Spleen (tissue), 11 donors: ENCODE data around the gene CBLN3. TPM values are rescaled to one million over a fixed set of nuclear protein-coding genes. Genes with fewer than 3 reads are reported as not detected.

Experiments used
- DNase-seq: peaks from one replicate; pipeline ENCODE4 v3.0.0-alpha.2; 2020
- H3K27ac ChIP-seq, 8 donors: fragments of 200-600 bp; sonication (generic) in 7 of 8; 1 replicate in 4 of 8; 2 replicates in 4 of 8; pipeline versions ENCODE4 v1.5.0 to v1.8.0; 2016 to 2021; ENCODE audit warnings: inconsistent platforms in 4 of 8, mild to moderate bottlenecking in 4 of 8, moderate library complexity in 1 of 8
- H3K27me3 ChIP-seq, 7 donors: fragments of 200-600 bp; sonication (generic) in 6 of 7; replicated peaks in 1 of 7; 1 replicate in 4 of 7; 2 replicates in 3 of 7; pipeline versions ENCODE4 v1.5.0 to v1.8.0; 2016 to 2021; ENCODE audit warnings: inconsistent platforms in 3 of 7, mild to moderate bottlenecking in 1 of 7
- H3K36me3 ChIP-seq, 6 donors: fragments of 200-600 bp; sonication (generic) in 5 of 6; 1 replicate in 4 of 6; 2 replicates in 2 of 6; pipeline versions ENCODE4 v1.5.0 to v1.8.0; 2016 to 2021; ENCODE audit warnings: inconsistent platforms in 2 of 6
- H3K4me1 ChIP-seq, 6 donors: fragments of 200-600 bp; sonication (generic) in 5 of 6; 1 replicate in 3 of 6; 2 replicates in 3 of 6; pipeline versions ENCODE4 v1.5.0 to v1.8.0; 2016 to 2021; ENCODE audit warnings: inconsistent platforms in 3 of 6
- H3K4me3 ChIP-seq, 8 donors: fragments of 200-600 bp; sonication (generic) in 7 of 8; 1 replicate in 4 of 8; 2 replicates in 4 of 8; pipeline versions ENCODE4 v1.5.0 to v1.8.0; 2016 to 2021; ENCODE audit warnings: inconsistent platforms in 4 of 8, mild to moderate bottlenecking in 4 of 8, moderate library complexity in 2 of 8
- H3K9me3 ChIP-seq, 8 donors: fragments of 200-600 bp; sonication (generic) in 7 of 8; 1 replicate in 4 of 8; 2 replicates in 4 of 8; pipeline versions ENCODE4 v1.5.0 to v1.8.0; 2016 to 2021; ENCODE audit warnings: inconsistent platforms in 4 of 8
- CTCF ChIP-seq, 11 experiments: fragments of 200-600 bp in 7 of 11; fragments of 450-650 bp in 4 of 11; sonication (generic) in 4 of 11; IDR thresholded peaks in 8 of 11; conservative IDR thresholded peaks in 3 of 11; 1 replicate in 7 of 11; 2 replicates in 4 of 11; pipeline versions ENCODE4 v1.4.0 to v1.8.0; 2016 to 2021; ENCODE audit warnings: antibody characterized with exemption in 11 of 11, inconsistent platforms in 4 of 11, mild to moderate bottlenecking in 1 of 11
- POLR2A ChIP-seq, 3 donors: fragments of 450-650 bp; IDR thresholded peaks; one replicate each; pipeline ENCODE4 v1.5.1; 2017; ENCODE audit warnings: antibody characterized with exemption in 3 of 3, mild to moderate bottlenecking in 1 of 3
- POLR2AphosphoS5 ChIP-seq, 3 donors: sonication (generic); formaldehyde crosslinking; IDR thresholded peaks; one replicate each; pipeline ENCODE4 v1.5.1; 2017; ENCODE audit warnings: antibody characterized with exemption in 3 of 3
- WGBS, 5 donors: extraction: QIAGEN DNeasy Blood & Tissue Kit in 3 of 5; methylation state at CpG; one replicate each; pipeline versions ENCODE4 v1.1.5 to v1.1.7; 2013 to 2018; 5-methylcytosine and 5-hydroxymethylcytosine counted together
- intact Hi-C: fragments of 100-400 bp; cut with DNase I; formaldehyde crosslinking; loops from one replicate; pipeline ENCODE4 v1.15.0; 2023; ENCODE audit warnings: low total_unique reads
- polyA plus RNA-seq, 3 donors: library from polyadenylated mRNA; stranded (reverse); fragments of 200-250 nt; gene quantifications; one replicate each; pipeline ENCODE4 v1.2.1, GENCODE V29; 2013
- total RNA-seq, 7 donors: library from RNA; depleted of rRNA in 3 of 7; stranded (reverse); fragments of >200 nt in 3 of 7; fragmentation: NEBNext Ultra II Directional in 4 of 7; extraction: Animal tissue kit (Norgen Biotek cat#: 25700) in 4 of 7; gene quantifications; one replicate each; pipeline versions ENCODE4 v1.1.0 to v1.2.1, GENCODE V29; 2016 to 2021
- donor health status: healthy with polysubstance abuse.
- donor health status: DM: no; HTN: no; CAD: no; lungs with moderate emphysema.
- donor health status: DM: no; HTN: no; CAD: no.
- donor health status: Bipolar disorder and iron deficiency.
- donor health status: healthy.
- donor health status: DM: no; HTN: no; CAD: no.
- donor health status: DM: yes; HTN: yes; CAD: no.

The CBLN3 gene
- total and polyA plus RNA-seq, 10 donors: 4.3 to 21.7 (median 10.2) TPM

- Histone ChIP-seq H3K27me3 (no peaks in the 10 kb centered on the region), H3K4me1 (peaks cover 46 to 84% (median 69%) of the 10 kb centered on the region in 6 donors), H3K36me3 (peaks cover 0 to 73% (median 57%) of the 10 kb centered on the region in 6 donors), H3K27ac (peak overlapping the region in 6 of 8 donors; percentile 32 to 99 (median 92)), H3K4me3 (no peak overlapping the region), H3K9me3 (no peaks in the 10 kb centered on the region)
- no peak for TF ChIP-seq POLR2AphosphoS5 (IDR thresholded peaks at IDR 0.05)
- TF ChIP-seq POLR2A (IDR thresholded peaks at IDR 0.05): no peak
- TF ChIP-seq CTCF (IDR thresholded peaks at IDR 0.05 in 8 of 11, conservative IDR thresholded peaks at IDR 0.05 in 3 of 11): no peak
- WGBS, 5 donors: 76 to 92% (median 86%) methylated on average over 1 of the region's 1 CpG
- no peak for DNase-seq
- intact Hi-C loops: no loop called here
Observed at GRCh38 chr14:24439257-24439656, 9.8 kb upstream of the CBLN3 start.

- intact Hi-C loops: no loop called here
- WGBS, 5 donors: 59 to 72% (median 67%) methylated on average over 9 of the region's 9 CpGs
- H3K27ac ChIP-seq: peak overlapping the region in 6 of 8 donors; percentile 77 to 99 (median 84)
- no peaks in the 10 kb centered on the region for H3K27me3 ChIP-seq
- H3K4me3 ChIP-seq: no peak overlapping the region
- no peak for DNase-seq
- TF ChIP-seq POLR2AphosphoS5 (IDR thresholded peaks at IDR 0.05) (no peak), CTCF (IDR thresholded peaks at IDR 0.05 in 8 of 11, conservative IDR thresholded peaks at IDR 0.05 in 3 of 11) (no peak), POLR2A (IDR thresholded peaks at IDR 0.05) (no peak)
- H3K4me1 ChIP-seq: peaks cover 46 to 84% (median 68%) of the 10 kb centered on the region in 6 donors
- H3K9me3 ChIP-seq: no peaks in the 10 kb centered on the region
- peaks cover 0 to 81% (median 65%) of the 10 kb centered on the region in 6 donors for H3K36me3 ChIP-seq
Observed at GRCh38 chr14:24438223-24439097, 9.0 kb upstream of the CBLN3 start.

DNA sequence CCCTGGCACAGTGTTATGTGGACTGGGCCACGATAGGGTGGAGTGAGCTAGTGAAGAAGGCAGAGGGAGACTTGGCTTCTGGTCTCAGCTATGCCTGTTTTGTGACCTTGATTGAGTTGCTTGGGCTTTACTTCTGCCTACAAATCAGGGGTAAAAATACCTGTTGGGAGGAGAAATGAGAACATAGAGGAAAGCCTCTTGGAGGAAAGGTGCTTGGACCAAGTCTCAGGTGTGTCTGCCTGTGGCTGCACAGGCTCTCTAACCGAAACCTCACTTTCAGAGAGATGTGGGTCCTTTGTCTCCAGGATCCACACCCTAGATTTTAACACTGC is 8.2 kb upstream of the CBLN3 start:
- Histone ChIP-seq H3K9me3 (no peaks in the 10 kb centered on the region), H3K4me1 (peaks cover 47 to 88% (median 67%) of the 10 kb centered on the region in 6 donors), H3K27me3 (no peaks in the 10 kb centered on the region), H3K27ac (peak overlapping the region; percentile 44 to 99 (median 80)), H3K36me3 (peaks cover 0 to 88% (median 72%) of the 10 kb centered on the region in 6 donors), H3K4me3 (no peak overlapping the region)
- intact Hi-C loops: no loop called here
- no peak for TF ChIP-seq CTCF (IDR thresholded peaks at IDR 0.05 in 8 of 11, conservative IDR thresholded peaks at IDR 0.05 in 3 of 11)
- no peak for TF ChIP-seq POLR2A (IDR thresholded peaks at IDR 0.05)
- TF ChIP-seq POLR2AphosphoS5 (IDR thresholded peaks at IDR 0.05): no peak
- DNase-seq: no peak
- WGBS, 5 donors: 54 to 70% (median 55%) methylated on average over 2 of the region's 2 CpGs

- Histone ChIP-seq H3K27ac (peak overlapping the region; percentile 44 to 99 (median 80)), H3K4me1 (peaks cover 52 to 93% (median 72%) of the 10 kb centered on the region in 6 donors), H3K27me3 (no peaks in the 10 kb centered on the region), H3K9me3 (no peaks in the 10 kb centered on the region), H3K36me3 (peaks cover 0 to 94% (median 78%) of the 10 kb centered on the region in 6 donors), H3K4me3 (peak overlapping the region in 1 of 8 donors; percentile 27)
- no peak for DNase-seq
- TF ChIP-seq POLR2AphosphoS5 (IDR thresholded peaks at IDR 0.05): peak; percentile 11 to 78 (median 75)
- TF ChIP-seq CTCF (IDR thresholded peaks at IDR 0.05 in 8 of 11, conservative IDR thresholded peaks at IDR 0.05 in 3 of 11): peak in 4 of 11 experiments; percentile 30 to 41 (median 38)
- TF ChIP-seq POLR2A (IDR thresholded peaks at IDR 0.05): no peak
- intact Hi-C loops: no loop called here
- 43 to 57% (median 48%) methylated on average over 12 of the region's 12 CpGs for WGBS, 5 donors
Observed at GRCh38 chr14:24437020-24437735, 7.7 kb upstream of the CBLN3 start.
